HepG2 (cell line): Measurements from ENCODE around the gene CDK5RAP2. TPM values are rescaled to one million over a fixed set of nuclear protein-coding genes. Genes with fewer than 3 reads are reported as not detected.

Experiments
- BATF2 ChIP-seq: sonication (generic); formaldehyde crosslinking; IDR thresholded peaks from 2 replicates; pipeline ENCODE4 v1.8.0; 2022; ENCODE audit warnings: mild to moderate bottlenecking, missing genetic modification reagents, moderate library complexity
- EP300 ChIP-seq, 3 experiments: sonication (generic) in 1 of 3; formaldehyde crosslinking in 1 of 3; IDR thresholded peaks; 2 replicates each; pipeline versions ENCODE4 v1.5.1 to v1.6.1; 2011 to 2020; ENCODE audit warnings: low read depth in 2 of 3, low read length in 2 of 3, borderline replicate concordance in 1 of 3, improper control_type of control experiment in 1 of 3, mild to moderate bottlenecking in 1 of 3, missing genetic modification reagents in 1 of 3, moderate library complexity in 1 of 3
- GMEB1 ChIP-seq: sonication (generic); formaldehyde crosslinking; IDR thresholded peaks from 2 replicates; pipeline ENCODE4 v1.5.1; 2020; ENCODE audit warnings: missing genetic modification reagents, mild to moderate bottlenecking, borderline replicate concordance
- HCFC1 ChIP-seq: fragments of 150-350 bp; IDR thresholded peaks from 2 replicates; pipeline ENCODE4 v1.6.1; 2014; ENCODE audit warnings: low read depth, low read length
- HMG20B ChIP-seq: conservative IDR thresholded peaks from 2 replicates; pipeline ENCODE4 v1.6.1; 2016; ENCODE audit warnings: missing genetic modification reagents, missing compliant biosample characterization
- HNRNPLL ChIP-seq: fragments of 200-400 bp; formaldehyde crosslinking; IDR thresholded peaks from 2 replicates; pipeline ENCODE4 v1.6.1; 2017; ENCODE audit warnings: mild to moderate bottlenecking, low read depth, low read length; ENCODE audit not compliant: poor library complexity, severe bottlenecking
- HOMEZ ChIP-seq: IDR thresholded peaks from 2 replicates; pipeline ENCODE4 v1.6.1; 2016; ENCODE audit warnings: low read depth
- KLF6 ChIP-seq: IDR thresholded peaks from 2 replicates; pipeline ENCODE4 v1.8.0; 2016; ENCODE audit warnings: missing biosample characterization, missing genetic modification reagents
- KMT2B ChIP-seq: IDR thresholded peaks from 2 replicates; pipeline ENCODE4 v1.6.1; 2016; ENCODE audit warnings: missing genetic modification reagents, missing compliant biosample characterization
- MEIS1 ChIP-seq: sonication (generic); formaldehyde crosslinking; IDR thresholded peaks from 2 replicates; pipeline ENCODE4 v1.9.0; 2021; ENCODE audit warnings: mild to moderate bottlenecking, missing genetic modification reagents, moderate library complexity, borderline replicate concordance
- MZF1 ChIP-seq: sonication (generic); formaldehyde crosslinking; IDR thresholded peaks from 2 replicates; pipeline ENCODE4 v1.8.1; 2023; ENCODE audit warnings: mild to moderate bottlenecking, missing genetic modification reagents, borderline replicate concordance
- RXRB ChIP-seq: IDR thresholded peaks from 2 replicates; pipeline ENCODE4 v1.6.1; 2016; ENCODE audit warnings: borderline replicate concordance, missing genetic modification reagents, missing compliant biosample characterization
- SRSF4 ChIP-seq: fragments of 200-400 bp; formaldehyde crosslinking; IDR thresholded peaks from one replicate; pipeline ENCODE4 v1.6.1; 2018; ENCODE audit warnings: mild to moderate bottlenecking, low read depth, low read length, moderate library complexity; ENCODE audit not compliant: poor library complexity, severe bottlenecking
- TAF15 ChIP-seq: fragments of 200-400 bp; formaldehyde crosslinking; IDR thresholded peaks from one replicate; pipeline ENCODE4 v1.6.1; 2018; ENCODE audit warnings: mild to moderate bottlenecking, low read depth, low read length; ENCODE audit not compliant: poor library complexity, severe bottlenecking
- TBP ChIP-seq: sonication (generic); formaldehyde crosslinking; IDR thresholded peaks from 2 replicates; pipeline ENCODE4 v1.5.0; 2020; ENCODE audit warnings: missing genetic modification reagents
- TEAD2 ChIP-seq: sonication (generic); formaldehyde crosslinking; IDR thresholded peaks from 2 replicates; pipeline ENCODE4 v1.9.0; 2021; ENCODE audit warnings: missing genetic modification reagents
- TFDP1 ChIP-seq: IDR thresholded peaks from 2 replicates; pipeline ENCODE4 v1.6.1; 2016; ENCODE audit warnings: missing compliant biosample characterization, missing genetic modification reagents, borderline replicate concordance
- ZBTB38 ChIP-seq: sonication (generic); formaldehyde crosslinking; IDR thresholded peaks from 2 replicates; pipeline ENCODE4 v1.5.1; 2020; ENCODE audit warnings: mild to moderate bottlenecking, missing genetic modification reagents
- ZKSCAN1 ChIP-seq: fragments of 150-350 bp; IDR thresholded peaks from 2 replicates; pipeline ENCODE4 v1.6.1; 2014; ENCODE audit warnings: low read length
- ZNF292 ChIP-seq: sonication (generic); formaldehyde crosslinking; IDR thresholded peaks from 2 replicates; pipeline ENCODE4 v1.8.1; 2022; ENCODE audit warnings: mild to moderate bottlenecking, low read depth, missing genetic modification reagents, borderline replicate concordance
- ZNF619 ChIP-seq: sonication (generic); formaldehyde crosslinking; IDR thresholded peaks from 2 replicates; pipeline ENCODE4 v1.4.0; 2020; ENCODE audit warnings: mild to moderate bottlenecking, missing genetic modification reagents
- ZNF674 ChIP-seq: sonication (generic); formaldehyde crosslinking; IDR thresholded peaks from 2 replicates; pipeline ENCODE4 v1.5.0; 2020; ENCODE audit warnings: low read depth, mild to moderate bottlenecking, missing genetic modification reagents
- ZNF772 ChIP-seq: sonication (generic); formaldehyde crosslinking; IDR thresholded peaks from 2 replicates; pipeline ENCODE4 v1.5.0; 2020; ENCODE audit warnings: mild to moderate bottlenecking, missing genetic modification reagents
- ZSCAN9 ChIP-seq: IDR thresholded peaks from 2 replicates; pipeline ENCODE4 v1.6.1; 2016; ENCODE audit warnings: borderline replicate concordance
- polyA plus RNA-seq, 8 experiments: library from polyadenylated mRNA; depleted of rRNA in 3 of 8; stranded (reverse) in 7 of 8; unstranded in 1 of 8; fragments of >200 nt; fragmentation: Illumina TruSeq in 4 of 8; extraction: Trizol in 4 of 8; gene quantifications; 2 replicates each; pipeline versions ENCODE4 v1.2.1 to v1.2.3, GENCODE V29; 2011 to 2016; ENCODE audit warnings: low read depth in 4 of 8, missing spikeins in 1 of 8, mixed read lengths in 1 of 8; ENCODE audit not compliant: insufficient read depth in 1 of 8
- total RNA-seq, 5 experiments: library from RNA; depleted of rRNA; stranded (reverse); fragments of >200 nt; fragmentation: Illumina TruSeq; extraction: Trizol; gene quantifications; 2 replicates each; pipeline ENCODE4 v1.2.3, GENCODE V29; 2016; ENCODE audit warnings: low read depth in 1 of 5

Gene CDK5RAP2
- total and polyA plus RNA-seq, 2 of the 13 experiments (the other 11 are each of a cell fraction or from before 2014, with no cell fraction given): 31.8 to 42.2 TPM

- TF ChIP-seq TFDP1 (CRISPR knock-in tag): peak; percentile 48
- peak; percentile 98 for TF ChIP-seq ZNF292 (CRISPR knock-in tag)
- no peak for TF ChIP-seq TEAD2 (CRISPR knock-in tag)
- no peak for TF ChIP-seq HCFC1
- TF ChIP-seq ZSCAN9 (CRISPR knock-in tag): peak; percentile 93
- no peak for TF ChIP-seq ZNF619
- 0 out of 2 replicates have a peak, but pooled peaks have one; percentile 14 for TF ChIP-seq HOMEZ (CRISPR knock-in tag)
- TF ChIP-seq HMG20B (CRISPR knock-in tag): no peak
- TF ChIP-seq GMEB1: no peak; the same call in 1 of the 2 replicates
- TF ChIP-seq ZNF674 (CRISPR knock-in tag): no peak
- TF ChIP-seq TBP (CRISPR knock-in tag): no peak
- peak; percentile 92 for TF ChIP-seq RXRB (CRISPR knock-in tag)
- TF ChIP-seq TAF15: no peak
- no peak for TF ChIP-seq ZNF772 (CRISPR knock-in tag)
- peak in 1 of 2 experiments; percentile 84; a peak in 3 of 4 replicates for TF ChIP-seq EP300 (IDR thresholded peaks at IDR 0.05; ENCODE audit: low read depth in 2 of 2, low read length in 2 of 2)
- TF ChIP-seq EP300 (CRISPR knock-in tag; IDR thresholded peaks at IDR 0.05; ENCODE audit: borderline replicate concordance): peak; percentile 85; the same call in 1 of the 2 replicates
- no peak for TF ChIP-seq ZBTB38 (CRISPR knock-in tag)
- TF ChIP-seq KLF6 (CRISPR knock-in tag): peak; percentile 42; the same call in 1 of the 2 replicates
- no peak for TF ChIP-seq BATF2 (CRISPR knock-in tag)
- no peak for TF ChIP-seq SRSF4
- no peak for TF ChIP-seq MZF1 (CRISPR knock-in tag)
- TF ChIP-seq ZKSCAN1: 0 out of 2 replicates have a peak, but pooled peaks have one; percentile 17
- peak; percentile 66 for TF ChIP-seq HNRNPLL
- peak; percentile 21; the same call in 1 of the 2 replicates for TF ChIP-seq KMT2B (CRISPR knock-in tag)
- peak; percentile 92 for TF ChIP-seq MEIS1 (CRISPR knock-in tag)
Observed at GRCh38 chr9:120383999-120384924, 195.7 kb downstream of the CDK5RAP2 start (continued).
